SK-N-SH (cell line): ENCODE measurements around the gene ANO4. TPM values are rescaled to one million over a fixed set of nuclear protein-coding genes. Genes with fewer than 3 reads are reported as not detected.

Experiments
- CTCF ChIA-PET: fragments of 300-600, 350-600 bp; formaldehyde crosslinking; extraction: SDS; loops from one replicate; lab custom pipeline; 2021; lab: Yijun Ruan, JAX
- POLR2A ChIA-PET: fragments of 350-600 bp; sonication (Branson Sonifier 250); formaldehyde crosslinking; extraction: SDS; loops from one replicate; lab custom pipeline; 2020; ENCODE audit warnings: antibody characterized with exemption, inconsistent platforms; lab: Yijun Ruan, JAX
- DNase-seq: peaks from one replicate; pipeline ENCODE4 v3.0.0; 2012
- H2AFZ ChIP-seq: fragments of 200-600 bp; sonication (generic); 2 replicates; pipeline ENCODE4 v1.8.1; 2016; ENCODE audit warnings: antibody characterized with exemption, mild to moderate bottlenecking, low read depth
- H3F3A ChIP-seq: fragments of 200-600 bp; sonication (generic); replicated peaks from 2 replicates; pipeline ENCODE3; 2016; ENCODE audit warnings: antibody characterized with exemption, mild to moderate bottlenecking; ENCODE audit not compliant: insufficient read depth
- H3K27ac ChIP-seq, 2 experiments: fragments of 200-500 bp in 1 of 2; fragments of 200-600 bp in 1 of 2; sonication (Bioruptor generic) in 1 of 2; sonication (generic), shearing (Covaris generic) in 1 of 2; 2 replicates each; pipeline versions ENCODE4 v1.5.1 to v1.6.1; 2014 to 2016; ENCODE audit warnings: low read depth in 2 of 2, inconsistent platforms in 1 of 2, low read length in 1 of 2, mild to moderate bottlenecking in 1 of 2, mixed read lengths in 1 of 2
- H3K27me3 ChIP-seq: fragments of 200-600 bp; sonication (generic), shearing (Covaris generic); 2 replicates; pipeline ENCODE4 v1.6.1; 2016; ENCODE audit warnings: mixed run types; ENCODE audit not compliant: insufficient read depth
- H3K36me3 ChIP-seq, 2 experiments: fragments of 200-500 bp in 1 of 2; fragments of 200-600 bp in 1 of 2; sonication (Bioruptor generic) in 1 of 2; sonication (generic) in 1 of 2; replicated peaks in 1 of 2; 2 replicates each; pipeline versions ENCODE3 to v1.5.1; 2014 to 2016; ENCODE audit warnings: low read length in 1 of 2, mild to moderate bottlenecking in 1 of 2; ENCODE audit not compliant: insufficient read depth in 2 of 2, control insufficient read depth in 1 of 2
- H3K4me1 ChIP-seq, 2 experiments: fragments of 200-500 bp in 1 of 2; fragments of 200-600 bp in 1 of 2; sonication (Bioruptor generic) in 1 of 2; sonication (generic), shearing (Covaris generic) in 1 of 2; 2 replicates each; pipeline versions ENCODE4 v1.5.1 to v1.6.1; 2014 to 2016; ENCODE audit warnings: low read depth in 1 of 2, low read length in 1 of 2, mixed run types in 1 of 2; ENCODE audit not compliant: insufficient read depth in 2 of 2, control insufficient read depth in 1 of 2
- H3K4me2 ChIP-seq: fragments of 200-600 bp; sonication (generic), shearing (Covaris generic); 2 replicates; pipeline ENCODE4 v1.6.1; 2017; ENCODE audit warnings: mixed run types
- H3K4me3 ChIP-seq, 2 experiments: fragments of 200-500 bp in 1 of 2; fragments of 200-600 bp in 1 of 2; sonication (Bioruptor generic) in 1 of 2; sonication (generic), shearing (Covaris generic) in 1 of 2; 2 replicates each; pipeline versions ENCODE4 v1.5.1 to v1.8.1; 2014 to 2016; ENCODE audit warnings: low read depth in 2 of 2, inconsistent platforms in 1 of 2, low read length in 1 of 2, mild to moderate bottlenecking in 1 of 2, mixed read lengths in 1 of 2, moderate library complexity in 1 of 2
- H3K79me2 ChIP-seq: fragments of 200-600 bp; sonication (generic); 2 replicates; pipeline ENCODE4 v1.8.1; 2017; ENCODE audit warnings: mild to moderate bottlenecking; ENCODE audit not compliant: insufficient read depth
- H3K9ac ChIP-seq: fragments of 200-600 bp; sonication (generic); 2 replicates; pipeline ENCODE4 v1.6.1; 2017; ENCODE audit warnings: mixed run types
- H3K9me2 ChIP-seq: fragments of 200-600 bp; sonication (generic); 2 replicates; pipeline ENCODE4 v1.6.1; 2017; ENCODE audit warnings: mixed run types
- H3K9me3 ChIP-seq: fragments of 200-600 bp; sonication (generic); 2 replicates; pipeline ENCODE4 v1.6.1; 2017; ENCODE audit warnings: mixed run types, mild to moderate bottlenecking, moderate library complexity
- H4K20me1 ChIP-seq: fragments of 200-600 bp; sonication (generic); 2 replicates; pipeline ENCODE4 v1.6.1; 2017; ENCODE audit warnings: mild to moderate bottlenecking, mixed run types; ENCODE audit not compliant: insufficient read depth
- CHD2 ChIP-seq: fragments of 150-350 bp; IDR thresholded peaks from 2 replicates; pipeline ENCODE4 v1.6.1; 2018; ENCODE audit warnings: low read length; ENCODE audit not compliant: partially characterized antibody
- ELF1 ChIP-seq: IDR thresholded peaks from 2 replicates; pipeline ENCODE4 v1.4.0; 2012
- EP300 ChIP-seq, 2 experiments: IDR thresholded peaks; 2 replicates each; pipeline versions ENCODE4 v1.4.0 to v1.6.1; 2012; ENCODE audit warnings: borderline replicate concordance in 1 of 2, low read depth in 1 of 2, low read length in 1 of 2
- FOXM1 ChIP-seq: IDR thresholded peaks from 2 replicates; pipeline ENCODE4 v1.4.0; 2012; ENCODE audit warnings: low read depth, mild to moderate bottlenecking
- GABPA ChIP-seq: IDR thresholded peaks from 2 replicates; pipeline ENCODE4 v1.4.0; 2012; ENCODE audit warnings: low read depth, mild to moderate bottlenecking
- GATA2 ChIP-seq: sonication (generic); formaldehyde crosslinking; IDR thresholded peaks from 2 replicates; pipeline ENCODE4 v1.5.0; 2020; ENCODE audit warnings: mild to moderate bottlenecking, missing genetic modification reagents
- JUND ChIP-seq: IDR thresholded peaks from 2 replicates; pipeline ENCODE4 v1.4.0; 2012
- MXI1 ChIP-seq: IDR thresholded peaks from 2 replicates; pipeline ENCODE4 v1.6.1; 2012; ENCODE audit warnings: mild to moderate bottlenecking, low read depth, low read length, improper control_type of control experiment
- RFX5 ChIP-seq: IDR thresholded peaks from 2 replicates; pipeline ENCODE4 v1.6.1; 2012; ENCODE audit warnings: mild to moderate bottlenecking, improper control_type of control experiment, low read length
- RXRA ChIP-seq: IDR thresholded peaks from 2 replicates; pipeline ENCODE4 v1.4.0; 2012; ENCODE audit warnings: low read depth, mild to moderate bottlenecking, borderline replicate concordance
- SMC3 ChIP-seq: IDR thresholded peaks from 2 replicates; pipeline ENCODE4 v1.6.1; 2012; ENCODE audit warnings: low read depth, low read length, improper control_type of control experiment
- TAF1 ChIP-seq: IDR thresholded peaks from 2 replicates; pipeline ENCODE4 v1.6.1; 2012; ENCODE audit warnings: low read depth, mild to moderate bottlenecking, low read length, moderate library complexity, borderline replicate concordance
- TCF12 ChIP-seq: IDR thresholded peaks from 2 replicates; pipeline ENCODE4 v1.4.0; 2012
- USF2 ChIP-seq: fragments of 150-350 bp; IDR thresholded peaks from 2 replicates; pipeline ENCODE4 v1.6.1; 2017; ENCODE audit warnings: antibody characterized with exemption, low read length, low read depth, borderline replicate concordance
- WGBS: methylation state at CpG from one replicate; pipeline ENCODE4 v1.1.6; 2017; ENCODE audit warnings: low lambda C conversion rate; 5-methylcytosine and 5-hydroxymethylcytosine counted together
- polyA plus RNA-seq, 3 experiments: library from polyadenylated mRNA; depleted of rRNA; stranded (reverse); fragments of >200 nt; gene quantifications; 2 replicates each; pipeline ENCODE4 v1.2.3, GENCODE V29; 2012
- TF ChIP-seq, protein P1 (sequence below): IDR thresholded peaks from 2 replicates; pipeline ENCODE4 v1.4.0; 2012; ENCODE audit warnings: low read depth
- TF ChIP-seq, protein P2 (sequence below): fragments of 150-350 bp; IDR thresholded peaks from 2 replicates; pipeline ENCODE4 v1.6.1; 2016; ENCODE audit warnings: mild to moderate bottlenecking, low read depth, low read length
- TF ChIP-seq, protein P3 (sequence below): IDR thresholded peaks from 2 replicates; pipeline ENCODE4 v1.4.0; 2012; ENCODE audit warnings: low read depth, borderline replicate concordance
- TF ChIP-seq, protein P4 (sequence below): IDR thresholded peaks from 2 replicates; pipeline ENCODE4; 2012

Gene ANO4
- polyA plus RNA-seq, 1 of the 3 experiments (the other 2 are of a cell fraction) = 9.4 TPM

GRCh38 chr12:101010896-101011295, 216.3 kb downstream of the ANO4 start:
- CTCF ChIA-PET = no interaction called here

GRCh38 chr12:101013993-101014392, 219.4 kb downstream of the ANO4 start:
- WGBS = 65% methylated on average over 6 of the region's 6 CpGs
- Histone ChIP-seq H2AFZ (no peak overlapping the region), H3K27ac (no peak overlapping the region), H3K9me2 (no peaks in the 10 kb centered on the region), H3K9ac (no peak overlapping the region), H3K9me3 (0 out of 2 replicates have a peak, but pooled peaks cover 11% of the 10 kb centered on the region), H3F3A (peaks cover 10% of the 10 kb centered on the region), H3K4me3 (no peak overlapping the region), H3K4me1 (peaks cover 0 to 12% of the 10 kb centered on the region in 2 experiments; a peak in 2 of 4 replicates), H3K27me3 (no peaks in the 10 kb centered on the region), H3K4me2 (no peak overlapping the region), H3K79me2 (no peaks in the 10 kb centered on the region), H3K36me3 (peaks cover 0 to 34% of the 10 kb centered on the region in 2 experiments), H4K20me1 (no peaks in the 10 kb centered on the region)
- CTCF ChIA-PET = no interaction called here
- DNase-seq = no peak
- POLR2A ChIA-PET = no interaction called here
- TF ChIP-seq SMC3 (no peak), TAF1 (no peak), MXI1 (no peak), RXRA (no peak), GABPA (no peak), TCF12 (no peak), CHD2 (no peak), GATA2 (CRISPR knock-in tag) (no peak), FOXM1 (no peak), JUND (no peak), RFX5 (no peak), EP300 (IDR thresholded peaks at IDR 0.05; ENCODE audit: borderline replicate concordance in 1 of 2, low read depth in 1 of 2, low read length in 1 of 2) (no peak), ELF1 (no peak)
- TF ChIP-seq, protein P1, sequence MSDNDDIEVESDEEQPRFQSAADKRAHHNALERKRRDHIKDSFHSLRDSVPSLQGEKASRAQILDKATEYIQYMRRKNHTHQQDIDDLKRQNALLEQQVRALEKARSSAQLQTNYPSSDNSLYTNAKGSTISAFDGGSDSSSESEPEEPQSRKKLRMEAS = no peak
- TF ChIP-seq, protein P2, sequence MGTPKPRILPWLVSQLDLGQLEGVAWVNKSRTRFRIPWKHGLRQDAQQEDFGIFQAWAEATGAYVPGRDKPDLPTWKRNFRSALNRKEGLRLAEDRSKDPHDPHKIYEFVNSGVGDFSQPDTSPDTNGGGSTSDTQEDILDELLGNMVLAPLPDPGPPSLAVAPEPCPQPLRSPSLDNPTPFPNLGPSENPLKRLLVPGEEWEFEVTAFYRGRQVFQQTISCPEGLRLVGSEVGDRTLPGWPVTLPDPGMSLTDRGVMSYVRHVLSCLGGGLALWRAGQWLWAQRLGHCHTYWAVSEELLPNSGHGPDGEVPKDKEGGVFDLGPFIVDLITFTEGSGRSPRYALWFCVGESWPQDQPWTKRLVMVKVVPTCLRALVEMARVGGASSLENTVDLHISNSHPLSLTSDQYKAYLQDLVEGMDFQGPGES = no peak
- TF ChIP-seq, protein P3, sequence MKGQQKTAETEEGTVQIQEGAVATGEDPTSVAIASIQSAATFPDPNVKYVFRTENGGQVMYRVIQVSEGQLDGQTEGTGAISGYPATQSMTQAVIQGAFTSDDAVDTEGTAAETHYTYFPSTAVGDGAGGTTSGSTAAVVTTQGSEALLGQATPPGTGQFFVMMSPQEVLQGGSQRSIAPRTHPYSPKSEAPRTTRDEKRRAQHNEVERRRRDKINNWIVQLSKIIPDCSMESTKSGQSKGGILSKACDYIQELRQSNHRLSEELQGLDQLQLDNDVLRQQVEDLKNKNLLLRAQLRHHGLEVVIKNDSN = no peak
- TF ChIP-seq, protein P4, sequence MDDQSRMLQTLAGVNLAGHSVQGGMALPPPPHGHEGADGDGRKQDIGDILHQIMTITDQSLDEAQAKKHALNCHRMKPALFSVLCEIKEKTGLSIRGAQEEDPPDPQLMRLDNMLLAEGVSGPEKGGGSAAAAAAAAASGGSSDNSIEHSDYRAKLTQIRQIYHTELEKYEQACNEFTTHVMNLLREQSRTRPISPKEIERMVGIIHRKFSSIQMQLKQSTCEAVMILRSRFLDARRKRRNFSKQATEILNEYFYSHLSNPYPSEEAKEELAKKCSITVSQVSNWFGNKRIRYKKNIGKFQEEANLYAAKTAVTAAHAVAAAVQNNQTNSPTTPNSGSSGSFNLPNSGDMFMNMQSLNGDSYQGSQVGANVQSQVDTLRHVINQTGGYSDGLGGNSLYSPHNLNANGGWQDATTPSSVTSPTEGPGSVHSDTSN = no peak

More at GRCh38 chr12:101010896-101011295, 216.3 kb downstream of the ANO4 start:
- H3K4me2 ChIP-seq = no peak overlapping the region
- no peaks in the 10 kb centered on the region for H3K79me2 ChIP-seq
- H3K27me3 ChIP-seq = no peaks in the 10 kb centered on the region
- peaks cover 0 to 40% of the 10 kb centered on the region in 2 experiments for H3K36me3 ChIP-seq
- no peak for TF ChIP-seq CHD2
- TF ChIP-seq USF2 = no peak
- TF ChIP-seq TAF1 = no peak
- TF ChIP-seq RXRA = no peak
- TF ChIP-seq MXI1 = no peak
- no peak overlapping the region for H3K27ac ChIP-seq
- H3K4me3 ChIP-seq = no peak overlapping the region
- H4K20me1 ChIP-seq = no peaks in the 10 kb centered on the region
- WGBS = 40% methylated on average over 1 of the region's 1 CpG
- H3K9me2 ChIP-seq = no peaks in the 10 kb centered on the region
- no peaks in the 10 kb centered on the region for H3F3A ChIP-seq
- no peak overlapping the region for H3K9ac ChIP-seq
- POLR2A ChIA-PET = no interaction called here
- H3K4me1 ChIP-seq = no peaks in the 10 kb centered on the region
- H3K9me3 ChIP-seq = 0 out of 2 replicates have a peak, but pooled peaks cover 11% of the 10 kb centered on the region
- no peak for DNase-seq
- no peak overlapping the region for H2AFZ ChIP-seq
